Umbilical cord (tissue), 2 donors: ENCODE data around the gene CCNK. TPM values are rescaled to one million over a fixed set of nuclear protein-coding genes. Genes with fewer than 3 reads are reported as not detected.

Experiments
- DNase-seq: peaks from one replicate; pipeline ENCODE4 v3.0.0-alpha.2; 2015; ENCODE audit warnings: low spot score
- total RNA-seq: library from RNA; depleted of rRNA; stranded (reverse); fragments of >200 nt; gene quantifications from one replicate; pipeline ENCODE4 v1.2.3, GENCODE V29; 2014; ENCODE audit warnings: low replicate concordance; ENCODE audit not compliant: insufficient read depth

CCNK gene
- total RNA-seq, 1 donor from 2014 or later: 33.0 TPM

DNA sequence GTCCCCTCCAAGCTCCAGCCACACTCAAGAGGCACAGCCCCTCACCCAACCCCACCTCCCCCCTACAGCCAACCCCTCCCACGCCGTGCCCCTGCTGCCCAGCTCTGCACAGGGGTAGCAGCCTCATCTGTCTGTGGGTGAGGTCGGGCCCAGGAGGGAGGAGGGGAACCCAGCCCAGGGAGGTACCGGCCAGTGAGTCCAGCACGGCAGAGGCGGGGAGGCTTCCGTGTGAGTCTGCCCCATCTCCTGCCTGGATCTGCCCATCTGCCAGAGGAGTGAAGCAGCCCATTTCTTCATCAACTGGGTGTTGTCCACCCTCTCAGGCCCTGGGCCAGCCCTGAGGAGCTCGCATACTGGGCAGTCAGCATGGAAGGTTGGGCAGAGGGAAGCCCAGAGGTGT, 54.2 kb downstream of the CCNK start:
- DNase-seq: no peak

- no peak for DNase-seq
Measured at GRCh38 chr14:99535908-99536778, 54.9 kb downstream of the CCNK start.

GRCh38 chr14:99537399-99537798, 56.2 kb downstream of the CCNK start:
- DNase-seq: peak; percentile 93

DNA sequence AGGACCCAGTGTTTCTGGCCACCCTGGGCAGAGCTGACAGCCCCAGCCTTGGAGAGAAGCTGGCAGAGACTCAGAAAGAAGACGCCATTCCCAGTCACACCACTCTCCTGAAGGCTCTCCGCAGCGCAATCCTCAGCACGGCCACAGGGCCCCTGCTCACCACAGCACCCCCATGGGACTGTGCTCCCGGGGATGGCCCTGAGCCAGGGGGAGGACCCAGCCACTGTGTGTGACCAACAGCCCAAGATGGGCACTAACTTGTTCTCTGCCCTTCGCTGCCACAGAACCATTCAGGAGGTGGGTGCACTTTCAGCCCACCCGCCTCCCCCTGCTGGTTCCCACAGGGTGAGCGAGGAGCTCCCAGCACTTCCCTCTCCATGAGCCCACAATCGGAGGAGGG, 57.1 kb downstream of the CCNK start:
- DNase-seq: no peak

DNA sequence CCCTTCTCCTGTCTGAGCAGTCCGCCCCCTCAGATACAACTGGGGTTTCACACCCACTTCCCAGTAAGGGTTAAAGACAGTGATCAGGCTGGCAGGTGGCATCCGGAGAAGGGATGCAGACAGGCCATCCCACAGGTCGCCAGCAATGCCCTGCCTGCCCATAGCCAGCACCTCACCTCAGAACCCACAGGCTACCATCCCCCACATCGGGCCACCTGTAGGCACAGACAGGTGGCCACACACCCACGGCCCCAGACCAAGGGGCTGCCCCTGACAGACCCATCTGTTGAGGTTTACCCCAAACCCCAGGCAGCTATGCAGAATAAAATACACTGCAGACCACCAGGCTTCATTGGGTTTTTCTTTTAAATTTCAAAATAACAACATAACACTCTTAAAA, 57.5 kb downstream of the CCNK start:
- no peak for DNase-seq

- peak; percentile 21 for DNase-seq
Measured at GRCh38 chr14:99539491-99539890, 58.3 kb downstream of the CCNK start.

GRCh38 chr14:99540196-99541032, 59.2 kb downstream of the CCNK start:
- no peak for DNase-seq

DNA sequence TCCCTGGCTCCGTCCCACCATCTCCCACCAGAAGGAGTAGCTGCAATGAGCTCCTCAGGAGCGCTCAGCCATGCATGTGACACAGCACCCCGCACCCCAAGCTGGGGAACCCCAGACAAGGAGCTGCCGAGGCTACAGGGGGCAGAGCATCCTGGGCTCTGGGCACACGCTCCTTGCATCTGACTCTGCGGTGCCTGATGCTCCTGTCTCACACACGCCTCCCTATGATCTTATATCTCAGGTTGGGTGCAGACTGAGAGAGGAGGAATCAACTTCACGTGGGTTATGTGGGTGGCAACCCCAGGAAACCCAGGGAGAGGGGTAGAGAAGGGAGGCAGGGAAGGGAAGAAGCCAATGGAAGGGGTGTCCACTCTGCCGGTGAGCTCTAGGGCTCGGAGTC, 60.0 kb downstream of the CCNK start:
- DNase-seq: no peak

GRCh38 chr14:99541677-99542470, 60.7 kb downstream of the CCNK start:
- no peak for DNase-seq

GRCh38 chr14:99542566-99542965, 61.4 kb downstream of the CCNK start:
- DNase-seq: no peak

GRCh38 chr14:99543370-99543769, 62.2 kb downstream of the CCNK start:
- no peak for DNase-seq

- DNase-seq: no peak
Measured at GRCh38 chr14:99543985-99544384, 62.8 kb downstream of the CCNK start.

- DNase-seq: no peak
Measured at GRCh38 chr14:99544991-99545390, 63.8 kb downstream of the CCNK start.

DNA sequence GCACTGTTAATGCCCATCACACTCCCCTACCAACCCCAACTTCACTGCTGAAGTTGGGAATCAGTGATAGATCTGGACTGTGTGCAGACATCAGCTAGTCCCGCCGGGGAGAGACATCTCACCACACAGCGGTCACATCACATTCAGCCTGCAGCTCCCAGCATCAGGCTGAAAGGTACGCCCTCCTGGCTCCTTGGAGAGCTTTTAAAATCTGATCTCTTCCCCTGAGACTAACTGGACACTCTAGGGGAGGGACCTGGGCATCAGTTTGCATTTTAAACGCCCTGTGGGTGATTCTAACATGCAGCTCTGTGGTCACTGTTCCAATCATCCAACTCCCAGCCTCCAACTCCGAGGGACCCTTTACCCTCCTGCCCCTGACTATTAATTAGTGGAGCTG, 64.4 kb downstream of the CCNK start:
- no peak for DNase-seq

DNA sequence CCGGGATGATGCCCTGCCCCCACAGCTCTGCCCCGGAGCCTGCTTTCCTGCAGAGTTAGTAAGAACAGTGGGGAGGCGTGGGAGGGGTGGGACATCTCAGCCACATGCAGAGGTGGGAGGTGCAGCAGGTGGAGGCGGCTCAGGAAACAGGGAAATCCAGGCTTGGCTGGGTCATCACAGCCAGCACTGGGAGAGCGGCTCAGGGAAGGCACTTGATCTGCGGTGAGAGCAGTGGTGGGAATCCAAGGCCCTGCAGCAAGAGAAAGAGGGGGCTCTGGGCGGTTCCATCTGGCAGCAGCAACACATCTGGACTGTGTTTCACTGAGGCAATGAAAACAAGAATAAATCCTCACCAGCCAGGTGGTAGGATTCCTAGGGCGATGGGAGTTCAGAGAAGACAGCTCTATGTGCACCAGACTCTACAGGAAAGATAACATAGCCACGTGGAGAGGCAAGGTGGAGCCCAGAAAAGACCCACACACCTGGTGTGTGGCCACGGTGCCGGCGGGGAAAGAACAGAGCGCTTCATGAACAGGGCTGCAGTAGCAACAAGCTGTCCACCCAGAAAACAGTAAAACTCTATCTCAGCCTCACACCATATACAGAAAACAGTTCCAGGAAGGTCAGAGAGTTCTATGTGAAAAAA, 65.1 kb downstream of the CCNK start:
- no peak for DNase-seq

DNA sequence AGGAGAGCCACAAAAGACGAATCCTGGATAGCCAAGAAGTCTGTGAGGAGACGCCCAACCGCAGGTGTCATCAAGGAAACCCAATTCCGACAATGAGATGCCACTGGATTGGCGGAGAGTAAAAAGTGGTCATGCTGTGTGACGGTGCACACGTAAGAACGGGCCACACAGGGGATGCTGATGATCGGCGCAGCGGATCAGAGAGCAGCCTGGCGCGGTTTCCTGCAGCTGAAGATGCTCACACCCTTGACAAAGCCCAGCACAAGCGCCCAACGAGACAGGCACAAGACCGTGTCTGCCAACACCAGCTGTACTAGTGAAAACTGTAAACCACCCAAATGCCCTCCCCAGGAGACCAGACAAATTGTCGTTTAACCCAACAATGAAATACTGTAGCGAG, 67.0 kb downstream of the CCNK start:
- no peak for DNase-seq

GRCh38 chr14:99548871-99549515, 67.8 kb downstream of the CCNK start:
- DNase-seq: no peak

DNA sequence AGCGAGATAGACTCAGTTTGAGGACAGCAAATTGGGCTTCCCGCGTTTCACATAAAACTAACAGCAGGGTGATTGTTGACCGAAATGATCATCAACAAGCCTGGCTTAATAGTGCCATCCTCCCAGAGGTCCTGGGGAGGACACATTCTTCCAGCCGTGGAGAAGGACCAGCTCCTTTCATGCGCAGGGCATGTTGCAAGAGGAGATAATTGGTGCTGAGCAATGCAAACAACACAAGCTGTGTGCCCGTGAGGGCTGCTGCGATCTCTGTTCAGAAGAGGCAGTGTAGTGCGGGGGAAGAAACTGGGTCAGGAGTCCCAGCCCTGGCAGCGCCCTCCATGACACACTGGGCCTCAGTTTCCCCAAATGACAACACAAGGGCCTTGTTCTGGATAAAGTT, 68.5 kb downstream of the CCNK start:
- DNase-seq: no peak

DNA sequence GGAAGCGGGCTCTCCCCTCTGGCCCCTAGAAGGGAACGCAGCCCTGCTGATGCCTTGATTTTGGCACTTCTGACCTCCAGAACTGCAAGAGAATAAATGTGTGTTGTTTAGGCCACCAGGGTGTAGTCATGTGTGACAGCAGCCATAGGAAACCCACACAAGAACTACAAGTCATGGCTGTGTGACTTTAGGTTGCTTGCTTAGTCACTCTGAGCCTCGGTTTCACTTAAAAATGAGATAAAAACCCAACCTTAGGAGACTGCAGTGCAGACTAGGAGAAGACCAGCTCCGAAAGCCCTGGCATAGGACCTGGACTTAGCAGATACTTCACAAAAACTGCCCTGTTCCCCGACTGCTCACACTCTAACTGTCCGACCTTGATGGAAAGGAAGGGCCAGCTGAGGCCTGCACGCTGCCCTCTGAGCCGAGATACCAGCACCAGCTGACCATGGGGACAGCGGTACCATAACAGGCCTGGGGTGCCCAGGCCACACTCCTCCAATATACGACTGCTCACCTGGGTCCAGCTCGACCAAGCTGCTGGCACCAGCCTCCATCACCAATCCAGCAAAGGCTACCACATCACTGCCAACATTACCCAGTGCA, 69.3 kb downstream of the CCNK start:
- DNase-seq: no peak
